ENCODE results near the gene SOST. TPM values are rescaled to one million over a fixed set of nuclear protein-coding genes. Genes with fewer than 3 reads are reported as not detected.
"Not testable (repeated sequence)": the region's sequence is repeated elsewhere in the genome, so short reads cannot be mapped to it uniquely, and the experiment has no call there.

SOST gene
- total RNA-seq, 1 experiment from 2014 or later: 0.07 TPM

GRCh38 chr17:43799047-43799446 lies 40.5 kb upstream of the SOST start:
- ChIA-PET CTCF (no interaction called here), POLR2A (no interaction called here)
- Mint-ChIP-seq H3K27ac (no peak overlapping the region), H3K4me1 (peaks cover 30% of the 10 kb centered on the region), H3K4me3 (no peak overlapping the region), H3K27me3 (ENCODE audit: low read depth) (peaks cover 33% of the 10 kb centered on the region), H3K36me3 (peaks cover 28% of the 10 kb centered on the region), H3K9me3 (peaks cover 31% of the 10 kb centered on the region)
- ATAC-seq (no peak), DNase-seq (ENCODE audit: low spot score) (no peak)
- TF ChIP-seq, protein P1, sequence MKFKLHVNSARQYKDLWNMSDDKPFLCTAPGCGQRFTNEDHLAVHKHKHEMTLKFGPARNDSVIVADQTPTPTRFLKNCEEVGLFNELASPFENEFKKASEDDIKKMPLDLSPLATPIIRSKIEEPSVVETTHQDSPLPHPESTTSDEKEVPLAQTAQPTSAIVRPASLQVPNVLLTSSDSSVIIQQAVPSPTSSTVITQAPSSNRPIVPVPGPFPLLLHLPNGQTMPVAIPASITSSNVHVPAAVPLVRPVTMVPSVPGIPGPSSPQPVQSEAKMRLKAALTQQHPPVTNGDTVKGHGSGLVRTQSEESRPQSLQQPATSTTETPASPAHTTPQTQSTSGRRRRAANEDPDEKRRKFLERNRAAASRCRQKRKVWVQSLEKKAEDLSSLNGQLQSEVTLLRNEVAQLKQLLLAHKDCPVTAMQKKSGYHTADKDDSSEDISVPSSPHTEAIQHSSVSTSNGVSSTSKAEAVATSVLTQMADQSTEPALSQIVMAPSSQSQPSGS (CRISPR knock-in tag; IDR thresholded peaks at IDR 0.05; ENCODE audit: borderline replicate concordance, low read depth): no peak
- TF ChIP-seq, protein P2, sequence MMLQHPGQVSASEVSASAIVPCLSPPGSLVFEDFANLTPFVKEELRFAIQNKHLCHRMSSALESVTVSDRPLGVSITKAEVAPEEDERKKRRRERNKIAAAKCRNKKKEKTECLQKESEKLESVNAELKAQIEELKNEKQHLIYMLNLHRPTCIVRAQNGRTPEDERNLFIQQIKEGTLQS (CRISPR knock-in tag; conservative IDR thresholded peaks at IDR 0.05): no peak
- TF ChIP-seq PREB (CRISPR knock-in tag; IDR thresholded peaks at IDR 0.05; ENCODE audit: borderline replicate concordance) (no peak), SP1 (CRISPR knock-in tag; conservative IDR thresholded peaks at IDR 0.05) (no peak), ZMAT4 (CRISPR knock-in tag; IDR thresholded peaks at IDR 0.05) (no peak), TEAD4 (CRISPR knock-in tag; IDR thresholded peaks at IDR 0.05) (no peak), ZNF423 (CRISPR knock-in tag; IDR thresholded peaks at IDR 0.05) (no peak), TP53 (CRISPR knock-in tag; IDR thresholded peaks at IDR 0.05) (no peak), ZNF281 (CRISPR knock-in tag; IDR thresholded peaks at IDR 0.05) (no peak)

- peaks cover 38% of the 10 kb centered on the region for H3K27me3 Mint-ChIP-seq (ENCODE audit: low read depth)
- DNase-seq (ENCODE audit: low spot score); H3K4me3 Mint-ChIP-seq; H3K27ac Mint-ChIP-seq; ATAC-seq; POLR2A ChIA-PET: not testable (repeated sequence)
- H3K36me3 Mint-ChIP-seq: peaks cover 28% of the 10 kb centered on the region
- CTCF ChIA-PET: interaction anchor here (1.2 kb wide), 1 partner anchor 48 kb away, joined by 3 read pairs; no protein-coding TSS in a partner anchor
- H3K4me1 Mint-ChIP-seq: peaks cover 20% of the 10 kb centered on the region
- H3K9me3 Mint-ChIP-seq: peaks cover 36% of the 10 kb centered on the region
These were observed 39.4 kb upstream of the SOST start for GRCh38 chr17:43798024-43798423.

DNA sequence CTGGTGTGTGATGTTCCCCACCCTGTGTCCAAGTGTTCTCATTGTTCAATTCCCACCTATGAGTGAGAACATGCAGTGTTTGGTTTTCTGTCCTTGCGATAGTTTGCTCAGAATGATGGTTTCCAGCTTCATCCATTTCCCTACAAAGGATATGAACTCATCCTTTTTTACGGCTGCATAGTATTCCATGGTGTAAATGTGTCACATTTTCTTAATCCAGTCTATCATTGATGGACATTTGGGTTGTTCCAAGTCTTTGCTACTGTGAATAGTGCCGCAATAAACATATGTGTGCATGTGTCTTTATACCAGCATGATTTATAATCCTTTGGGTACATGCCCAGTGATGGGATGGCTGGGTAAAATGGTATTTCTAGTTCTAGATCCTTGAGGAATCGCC lies 34.1 kb upstream of the SOST start:
- Mint-ChIP-seq H3K27me3 (ENCODE audit: low read depth) (peaks cover 38% of the 10 kb centered on the region), H3K9me3 (peaks cover 32% of the 10 kb centered on the region), H3K36me3 (peaks cover 10% of the 10 kb centered on the region)
- ATAC-seq; H3K4me3 Mint-ChIP-seq; H3K4me1 Mint-ChIP-seq; H3K27ac Mint-ChIP-seq; DNase-seq (ENCODE audit: low spot score); POLR2A ChIA-PET: not testable (repeated sequence)
- CTCF ChIA-PET: interaction anchor here (0.9 to 3.7 kb wide), 2 partner anchors 53 to 54 kb away, joined by 3 to 66 read pairs; partner anchors contain the start of gene CD300LG

DNA sequence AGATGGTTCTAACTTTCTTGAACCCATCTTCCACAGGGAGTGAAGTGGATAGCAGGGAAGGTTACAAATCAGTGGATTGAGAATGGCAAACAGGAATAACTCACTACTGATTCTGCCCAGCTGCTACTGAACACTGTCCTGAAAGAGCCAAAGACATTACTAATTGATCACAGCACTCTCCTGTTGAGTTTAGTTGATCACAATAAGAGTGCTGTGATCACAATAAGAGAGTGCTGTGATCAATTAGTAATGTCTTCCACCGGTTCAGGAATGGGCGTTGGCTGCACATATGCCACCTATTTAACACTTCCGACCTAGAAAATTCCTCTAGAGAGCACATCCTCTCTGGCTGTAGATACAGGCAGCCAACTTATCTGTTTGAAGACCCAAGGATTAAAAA lies 33.0 kb upstream of the SOST start:
- no peak overlapping the region for H3K27ac Mint-ChIP-seq
- peak overlapping the region; percentile 32; the same call in 1 of the 2 replicates for H3K4me3 Mint-ChIP-seq
- TF ChIP-seq ZNF396 (CRISPR knock-in tag; IDR thresholded peaks at IDR 0.05; ENCODE audit: borderline replicate concordance) (no peak), TCF7 (CRISPR knock-in tag; IDR thresholded peaks at IDR 0.05; ENCODE audit: low read depth) (no peak), ZNF416 (CRISPR knock-in tag; IDR thresholded peaks at IDR 0.05) (no peak), ZNF423 (CRISPR knock-in tag; IDR thresholded peaks at IDR 0.05) (no peak), FOXP1 (CRISPR knock-in tag; IDR thresholded peaks at IDR 0.05; ENCODE audit: borderline replicate concordance) (no peak), GABPB1 (CRISPR knock-in tag; IDR thresholded peaks at IDR 0.05) (no peak), ATF6 (CRISPR knock-in tag; IDR thresholded peaks at IDR 0.05) (no peak), PRRX2 (CRISPR knock-in tag; IDR thresholded peaks at IDR 0.05) (no peak), ZNF512 (CRISPR knock-in tag; IDR thresholded peaks at IDR 0.05; ENCODE audit: borderline replicate concordance) (no peak), ZMAT4 (CRISPR knock-in tag; IDR thresholded peaks at IDR 0.05) (no peak)
- H3K4me1 Mint-ChIP-seq: peaks cover 8% of the 10 kb centered on the region
- peaks cover 27% of the 10 kb centered on the region for H3K27me3 Mint-ChIP-seq (ENCODE audit: low read depth)
- POLR2A ChIA-PET: no interaction called here
- H3K9me3 Mint-ChIP-seq: peaks cover 22% of the 10 kb centered on the region
- CTCF ChIA-PET: interaction anchor here (1.0 to 3.7 kb wide), 2 partner anchors 22 to 55 kb away, joined by 3 to 66 read pairs; partner anchors contain the start of gene CD300LG
- DNase-seq (ENCODE audit: low spot score): no peak
- H3K36me3 Mint-ChIP-seq: no peaks in the 10 kb centered on the region; the same call in 1 of the 2 replicates
- ATAC-seq: peak; percentile 80

Measured in WTC11 (cell line).